ENCODE measurements around the gene CNTNAP1. TPM values are rescaled to one million over a fixed set of nuclear protein-coding genes. Genes with fewer than 3 reads are reported as not detected.

Gene CNTNAP1
- total RNA-seq, 4 donors from 2014 or later, result 6.3 to 21.0 (median 12.6) TPM

DNA sequence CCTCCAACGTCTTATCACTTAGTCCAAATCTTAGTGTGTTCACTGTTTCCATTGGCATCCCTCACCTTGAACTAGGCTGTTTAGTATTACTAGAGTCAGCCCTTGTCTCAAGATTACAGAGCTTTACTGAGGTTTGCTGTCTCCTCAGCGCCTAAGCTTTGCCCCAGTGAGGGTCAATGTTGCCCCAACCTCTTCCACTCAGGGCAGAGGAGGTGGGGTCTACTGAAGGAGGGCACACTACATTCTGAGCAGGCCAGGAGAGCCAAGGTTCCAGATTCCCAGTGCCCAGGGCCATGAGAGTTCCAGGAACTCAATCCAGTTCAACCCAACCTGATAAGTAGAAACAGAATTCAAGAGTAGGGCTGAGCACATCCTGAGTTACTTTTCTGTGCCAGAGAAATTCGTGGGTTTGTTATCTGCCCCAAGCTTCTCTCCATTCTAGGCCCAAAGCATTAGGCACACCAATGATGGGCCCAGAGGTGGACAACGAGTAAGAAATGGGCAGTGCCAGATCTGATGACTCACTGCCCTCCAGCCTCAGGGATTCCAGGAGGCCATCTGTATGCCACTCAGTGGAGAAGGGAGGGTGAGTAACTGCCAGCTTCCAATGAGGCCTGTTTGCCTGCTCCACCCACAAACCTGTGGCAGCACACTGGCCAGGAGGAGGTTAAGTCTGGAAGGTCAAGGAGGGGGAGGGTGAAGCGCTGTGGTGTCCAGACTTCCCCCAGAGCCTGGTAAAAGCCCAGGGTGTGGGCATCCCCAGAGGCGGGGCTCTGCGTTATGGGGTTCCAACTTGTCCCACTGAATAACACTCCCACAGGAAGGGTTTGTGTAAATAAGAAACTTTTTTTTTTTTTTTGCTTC lies 15.0 kb upstream of the CNTNAP1 start:
- Histone ChIP-seq H3K4me3 (no peak overlapping the region), H3K27me3 (no peaks in the 10 kb centered on the region), H3K36me3 (peaks cover 0 to 98% (median 5%) of the 10 kb centered on the region in 3 donors), H3K9me3 (no peaks in the 10 kb centered on the region), H3K27ac (peak overlapping the region in 3 of 4 donors; percentile 32 to 77 (median 77)), H3K4me1 (peaks cover 0 to 54% (median 19%) of the 10 kb centered on the region in 4 donors)
- DNase-seq (ENCODE audit: low spot score in 2 of 2), result no peak
- no peak for TF ChIP-seq POLR2A (IDR thresholded peaks at IDR 0.05)
- TF ChIP-seq, protein P1, sequence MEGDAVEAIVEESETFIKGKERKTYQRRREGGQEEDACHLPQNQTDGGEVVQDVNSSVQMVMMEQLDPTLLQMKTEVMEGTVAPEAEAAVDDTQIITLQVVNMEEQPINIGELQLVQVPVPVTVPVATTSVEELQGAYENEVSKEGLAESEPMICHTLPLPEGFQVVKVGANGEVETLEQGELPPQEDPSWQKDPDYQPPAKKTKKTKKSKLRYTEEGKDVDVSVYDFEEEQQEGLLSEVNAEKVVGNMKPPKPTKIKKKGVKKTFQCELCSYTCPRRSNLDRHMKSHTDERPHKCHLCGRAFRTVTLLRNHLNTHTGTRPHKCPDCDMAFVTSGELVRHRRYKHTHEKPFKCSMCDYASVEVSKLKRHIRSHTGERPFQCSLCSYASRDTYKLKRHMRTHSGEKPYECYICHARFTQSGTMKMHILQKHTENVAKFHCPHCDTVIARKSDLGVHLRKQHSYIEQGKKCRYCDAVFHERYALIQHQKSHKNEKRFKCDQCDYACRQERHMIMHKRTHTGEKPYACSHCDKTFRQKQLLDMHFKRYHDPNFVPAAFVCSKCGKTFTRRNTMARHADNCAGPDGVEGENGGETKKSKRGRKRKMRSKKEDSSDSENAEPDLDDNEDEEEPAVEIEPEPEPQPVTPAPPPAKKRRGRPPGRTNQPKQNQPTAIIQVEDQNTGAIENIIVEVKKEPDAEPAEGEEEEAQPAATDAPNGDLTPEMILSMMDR (IDR thresholded peaks at IDR 0.05), result no peak
- peak in 1 of 2 donors; percentile 18 for TF ChIP-seq EP300 (IDR thresholded peaks at IDR 0.05)
- 36 to 38% methylated on average over 7 of the region's 7 CpGs for WGBS, 2 donors

DNA sequence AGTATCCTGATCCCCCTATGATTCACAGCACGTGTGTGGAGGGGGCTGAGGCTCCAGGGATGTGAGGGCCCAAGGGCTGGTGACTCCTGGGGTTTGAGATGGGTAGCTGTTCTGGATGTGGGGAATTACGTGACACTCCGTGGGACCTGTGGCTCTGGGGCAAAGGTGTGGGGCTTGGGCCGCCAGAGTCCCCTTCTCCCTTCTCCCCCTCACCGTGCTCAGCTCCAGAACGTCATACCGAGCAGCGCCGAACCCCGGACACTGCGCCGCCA lies 12.7 kb upstream of the CNTNAP1 start:
- peak overlapping the region in 2 of 4 donors; percentile 73 to 77 for H3K27ac ChIP-seq
- TF ChIP-seq EP300 (IDR thresholded peaks at IDR 0.05), result no peak
- no peak for TF ChIP-seq POLR2A (IDR thresholded peaks at IDR 0.05)
- TF ChIP-seq, protein P1 (IDR thresholded peaks at IDR 0.05), result no peak

DNA sequence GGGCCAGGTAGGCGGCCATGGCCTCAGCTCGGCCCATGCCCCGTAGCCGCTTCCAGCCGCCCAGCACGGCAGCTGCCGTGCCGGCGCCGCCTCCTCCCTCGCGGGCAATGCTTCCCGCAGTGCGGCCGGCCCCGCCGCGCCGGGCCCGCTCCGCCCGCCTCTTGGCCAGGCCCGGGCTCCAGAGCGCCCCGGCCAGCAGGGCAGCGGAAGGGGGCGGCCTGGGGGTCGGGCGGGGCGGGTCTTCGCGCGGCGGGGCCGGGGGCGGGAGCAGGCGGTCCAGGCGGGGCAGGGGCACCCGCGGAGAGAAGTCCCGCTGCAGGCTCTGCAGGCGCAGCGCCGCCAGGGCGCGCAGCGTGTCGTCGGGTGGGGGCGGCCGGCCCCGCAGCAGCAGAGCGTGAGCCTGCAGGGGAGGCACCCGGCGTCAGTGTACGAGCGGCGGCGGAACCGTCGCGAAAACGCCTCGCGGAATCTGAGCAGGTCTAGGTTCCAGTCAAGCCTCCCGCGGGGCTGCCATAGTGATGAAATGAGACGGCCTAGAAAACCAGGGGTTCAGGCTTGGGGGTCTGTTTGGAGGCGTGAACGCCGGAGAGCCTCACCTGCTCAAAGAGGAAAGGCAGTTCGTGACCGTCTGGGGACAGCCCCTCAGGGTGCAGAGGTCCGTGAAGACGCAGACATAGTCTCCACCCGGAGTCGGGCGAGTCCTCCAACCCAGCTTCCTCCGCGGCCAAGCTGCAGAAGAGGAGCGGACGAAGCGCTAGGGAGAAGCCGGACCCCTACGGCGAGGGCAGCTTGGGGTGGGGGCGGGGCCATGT lies 12.1 kb upstream of the CNTNAP1 start:
- H3K4me1 ChIP-seq, result peaks cover 0 to 82% (median 38%) of the 10 kb centered on the region in 4 donors
- no peak for DNase-seq (ENCODE audit: low spot score in 2 of 2)
- H3K27ac ChIP-seq, result peak overlapping the region in 2 of 4 donors; percentile 73 to 77
- no peaks in the 10 kb centered on the region for H3K27me3 ChIP-seq
- H3K9me3 ChIP-seq, result no peaks in the 10 kb centered on the region
- H3K36me3 ChIP-seq, result peaks cover 0 to 85% (median 5%) of the 10 kb centered on the region in 3 donors
- peak overlapping the region in 1 of 4 donors; percentile 26 for H3K4me3 ChIP-seq
- TF ChIP-seq EP300 (IDR thresholded peaks at IDR 0.05) (no peak), POLR2A (IDR thresholded peaks at IDR 0.05) (no peak)
- TF ChIP-seq, protein P1 (IDR thresholded peaks at IDR 0.05), result no peak
- 63 to 71% methylated on average over 47 to 49 of the region's 87 CpGs for WGBS, 2 donors

More for the DNA sequence above, 12.7 kb upstream of the CNTNAP1 start:
- Histone ChIP-seq H3K27me3 (no peaks in the 10 kb centered on the region), H3K36me3 (peaks cover 0 to 90% (median 5%) of the 10 kb centered on the region in 3 donors), H3K4me3 (no peak overlapping the region), H3K4me1 (peaks cover 0 to 77% (median 34%) of the 10 kb centered on the region in 4 donors), H3K9me3 (no peaks in the 10 kb centered on the region)
- no peak for DNase-seq (ENCODE audit: low spot score in 2 of 2)
- 66 to 82% methylated on average over 11 to 12 of the region's 12 CpGs for WGBS, 2 donors

DNA sequence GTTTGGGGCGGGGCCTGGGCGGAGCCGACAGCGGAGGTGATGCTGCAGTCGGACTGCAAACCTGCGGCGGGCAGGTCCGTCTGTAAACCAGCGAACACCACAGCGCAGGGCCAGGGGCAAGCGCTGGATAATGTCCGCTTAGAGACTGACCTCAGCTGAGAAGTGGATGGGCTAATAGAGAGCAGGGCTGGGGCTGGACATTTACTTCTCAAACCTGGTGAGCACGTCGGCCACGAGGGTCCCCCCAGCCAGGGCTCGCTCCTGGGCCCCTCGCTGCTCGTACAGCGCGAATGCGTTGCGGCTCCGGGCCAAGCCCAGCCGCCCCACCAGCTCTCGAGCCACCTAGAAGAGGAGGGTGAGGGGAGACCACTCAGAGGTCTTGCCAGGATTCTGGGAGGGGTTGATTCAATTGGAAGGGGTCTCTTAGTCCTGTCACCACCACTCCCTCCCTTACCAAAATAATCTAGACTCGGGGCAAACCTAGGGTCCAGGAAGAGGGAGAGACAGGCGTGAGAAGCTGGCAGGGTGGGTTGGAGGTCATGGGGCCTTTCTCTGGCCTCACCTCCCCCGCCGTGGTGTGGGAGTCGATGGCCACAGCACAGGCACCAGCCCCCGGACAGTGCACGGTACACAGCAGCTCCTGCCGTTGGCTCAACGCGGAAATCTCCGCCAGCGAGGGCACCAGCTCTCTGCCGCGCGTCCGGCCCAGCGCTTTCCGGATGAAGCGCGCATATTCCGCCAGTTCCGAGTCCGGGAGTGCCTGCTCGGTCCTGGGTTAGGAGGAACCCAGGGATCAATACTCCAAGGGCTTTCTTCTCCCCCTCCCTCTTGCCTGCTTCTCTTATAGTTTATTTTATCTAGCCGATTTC lies 11.3 kb upstream of the CNTNAP1 start:
- Histone ChIP-seq H3K36me3 (peaks cover 0 to 76% (median 0%) of the 10 kb centered on the region in 3 donors), H3K4me3 (no peak overlapping the region), H3K4me1 (peaks cover 0 to 91% (median 41%) of the 10 kb centered on the region in 4 donors), H3K27me3 (no peaks in the 10 kb centered on the region), H3K9me3 (no peaks in the 10 kb centered on the region), H3K27ac (peak overlapping the region in 2 of 4 donors; percentile 50 to 97)
- 80% methylated on average over 42 to 47 of the region's 50 CpGs for WGBS, 2 donors
- TF ChIP-seq POLR2A (IDR thresholded peaks at IDR 0.05) (no peak), EP300 (IDR thresholded peaks at IDR 0.05) (no peak)
- TF ChIP-seq, protein P1 (IDR thresholded peaks at IDR 0.05), result no peak
- DNase-seq (ENCODE audit: low spot score in 2 of 2), result no peak
